ENCODE measurements around the gene MICU1. TPM values are rescaled to one million over a fixed set of nuclear protein-coding genes. Genes with fewer than 3 reads are reported as not detected.

Gene MICU1
- total and polyA plus RNA-seq, 2 experiments from 2014 or later: 27.5 to 52.3 TPM

DNA sequence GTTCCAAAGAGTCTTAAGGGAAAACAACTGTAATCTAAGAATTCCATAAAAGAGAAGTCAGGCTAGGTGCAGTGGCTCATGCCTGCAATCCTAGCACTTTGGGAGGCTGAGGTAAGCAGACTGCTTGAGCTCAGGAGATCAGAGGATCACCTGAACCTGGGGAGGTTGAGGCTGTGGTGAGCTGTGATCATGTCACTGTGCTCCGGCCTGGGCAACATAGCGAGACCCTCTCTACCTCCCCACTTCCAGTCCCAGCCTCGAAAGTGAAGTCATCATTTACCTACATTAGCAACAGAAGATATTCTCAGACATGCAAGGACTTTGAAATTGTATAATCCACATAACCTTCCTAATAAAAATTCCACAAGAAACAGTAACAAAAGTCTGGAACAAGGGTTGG, 141.4 kb downstream of the MICU1 start (continued):
- TF ChIP-seq, protein P1, sequence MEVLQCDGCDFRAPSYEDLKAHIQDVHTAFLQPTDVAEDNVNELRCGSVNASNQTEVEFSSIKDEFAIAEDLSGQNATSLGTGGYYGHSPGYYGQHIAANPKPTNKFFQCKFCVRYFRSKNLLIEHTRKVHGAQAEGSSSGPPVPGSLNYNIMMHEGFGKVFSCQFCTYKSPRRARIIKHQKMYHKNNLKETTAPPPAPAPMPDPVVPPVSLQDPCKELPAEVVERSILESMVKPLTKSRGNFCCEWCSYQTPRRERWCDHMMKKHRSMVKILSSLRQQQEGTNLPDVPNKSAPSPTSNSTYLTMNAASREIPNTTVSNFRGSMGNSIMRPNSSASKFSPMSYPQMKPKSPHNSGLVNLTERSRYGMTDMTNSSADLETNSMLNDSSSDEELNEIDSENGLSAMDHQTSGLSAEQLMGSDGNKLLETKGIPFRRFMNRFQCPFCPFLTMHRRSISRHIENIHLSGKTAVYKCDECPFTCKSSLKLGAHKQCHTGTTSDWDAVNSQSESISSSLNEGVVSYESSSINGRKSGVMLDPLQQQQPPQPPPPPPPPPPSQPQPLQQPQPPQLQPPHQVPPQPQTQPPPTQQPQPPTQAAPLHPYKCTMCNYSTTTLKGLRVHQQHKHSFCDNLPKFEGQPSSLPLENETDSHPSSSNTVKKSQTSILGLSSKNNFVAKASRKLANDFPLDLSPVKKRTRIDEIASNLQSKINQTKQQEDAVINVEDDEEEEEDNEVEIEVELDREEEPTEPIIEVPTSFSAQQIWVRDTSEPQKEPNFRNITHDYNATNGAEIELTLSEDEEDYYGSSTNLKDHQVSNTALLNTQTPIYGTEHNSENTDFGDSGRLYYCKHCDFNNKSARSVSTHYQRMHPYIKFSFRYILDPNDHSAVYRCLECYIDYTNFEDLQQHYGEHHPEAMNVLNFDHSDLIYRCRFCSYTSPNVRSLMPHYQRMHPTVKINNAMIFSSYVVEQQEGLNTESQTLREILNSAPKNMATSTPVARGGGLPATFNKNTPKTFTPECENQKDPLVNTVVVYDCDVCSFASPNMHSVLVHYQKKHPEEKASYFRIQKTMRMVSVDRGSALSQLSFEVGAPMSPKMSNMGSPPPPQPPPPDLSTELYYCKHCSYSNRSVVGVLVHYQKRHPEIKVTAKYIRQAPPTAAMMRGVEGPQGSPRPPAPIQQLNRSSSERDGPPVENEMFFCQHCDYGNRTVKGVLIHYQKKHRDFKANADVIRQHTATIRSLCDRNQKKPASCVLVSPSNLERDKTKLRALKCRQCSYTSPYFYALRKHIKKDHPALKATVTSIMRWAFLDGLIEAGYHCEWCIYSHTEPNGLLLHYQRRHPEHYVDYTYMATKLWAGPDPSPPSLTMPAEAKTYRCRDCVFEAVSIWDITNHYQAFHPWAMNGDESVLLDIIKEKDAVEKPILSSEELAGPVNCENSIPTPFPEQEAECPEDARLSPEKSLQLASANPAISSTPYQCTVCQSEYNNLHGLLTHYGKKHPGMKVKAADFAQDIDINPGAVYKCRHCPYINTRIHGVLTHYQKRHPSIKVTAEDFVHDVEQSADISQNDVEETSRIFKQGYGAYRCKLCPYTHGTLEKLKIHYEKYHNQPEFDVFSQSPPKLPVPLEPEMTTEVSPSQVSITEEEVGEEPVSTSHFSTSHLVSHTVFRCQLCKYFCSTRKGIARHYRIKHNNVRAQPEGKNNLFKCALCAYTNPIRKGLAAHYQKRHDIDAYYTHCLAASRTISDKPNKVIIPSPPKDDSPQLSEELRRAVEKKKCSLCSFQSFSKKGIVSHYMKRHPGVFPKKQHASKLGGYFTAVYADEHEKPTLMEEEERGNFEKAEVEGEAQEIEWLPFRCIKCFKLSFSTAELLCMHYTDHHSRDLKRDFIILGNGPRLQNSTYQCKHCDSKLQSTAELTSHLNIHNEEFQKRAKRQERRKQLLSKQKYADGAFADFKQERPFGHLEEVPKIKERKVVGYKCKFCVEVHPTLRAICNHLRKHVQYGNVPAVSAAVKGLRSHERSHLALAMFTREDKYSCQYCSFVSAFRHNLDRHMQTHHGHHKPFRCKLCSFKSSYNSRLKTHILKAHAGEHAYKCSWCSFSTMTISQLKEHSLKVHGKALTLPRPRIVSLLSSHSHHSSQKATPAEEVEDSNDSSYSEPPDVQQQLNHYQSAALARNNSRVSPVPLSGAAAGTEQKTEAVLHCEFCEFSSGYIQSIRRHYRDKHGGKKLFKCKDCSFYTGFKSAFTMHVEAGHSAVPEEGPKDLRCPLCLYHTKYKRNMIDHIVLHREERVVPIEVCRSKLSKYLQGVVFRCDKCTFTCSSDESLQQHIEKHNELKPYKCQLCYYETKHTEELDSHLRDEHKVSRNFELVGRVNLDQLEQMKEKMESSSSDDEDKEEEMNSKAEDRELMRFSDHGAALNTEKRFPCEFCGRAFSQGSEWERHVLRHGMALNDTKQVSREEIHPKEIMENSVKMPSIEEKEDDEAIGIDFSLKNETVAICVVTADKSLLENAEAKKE (CRISPR knock-in tag; IDR thresholded peaks at IDR 0.05): no peak
- no peak for TF ChIP-seq ZNF331 (CRISPR knock-in tag; IDR thresholded peaks at IDR 0.05; ENCODE audit: low read depth)
- TF ChIP-seq, protein P2, sequence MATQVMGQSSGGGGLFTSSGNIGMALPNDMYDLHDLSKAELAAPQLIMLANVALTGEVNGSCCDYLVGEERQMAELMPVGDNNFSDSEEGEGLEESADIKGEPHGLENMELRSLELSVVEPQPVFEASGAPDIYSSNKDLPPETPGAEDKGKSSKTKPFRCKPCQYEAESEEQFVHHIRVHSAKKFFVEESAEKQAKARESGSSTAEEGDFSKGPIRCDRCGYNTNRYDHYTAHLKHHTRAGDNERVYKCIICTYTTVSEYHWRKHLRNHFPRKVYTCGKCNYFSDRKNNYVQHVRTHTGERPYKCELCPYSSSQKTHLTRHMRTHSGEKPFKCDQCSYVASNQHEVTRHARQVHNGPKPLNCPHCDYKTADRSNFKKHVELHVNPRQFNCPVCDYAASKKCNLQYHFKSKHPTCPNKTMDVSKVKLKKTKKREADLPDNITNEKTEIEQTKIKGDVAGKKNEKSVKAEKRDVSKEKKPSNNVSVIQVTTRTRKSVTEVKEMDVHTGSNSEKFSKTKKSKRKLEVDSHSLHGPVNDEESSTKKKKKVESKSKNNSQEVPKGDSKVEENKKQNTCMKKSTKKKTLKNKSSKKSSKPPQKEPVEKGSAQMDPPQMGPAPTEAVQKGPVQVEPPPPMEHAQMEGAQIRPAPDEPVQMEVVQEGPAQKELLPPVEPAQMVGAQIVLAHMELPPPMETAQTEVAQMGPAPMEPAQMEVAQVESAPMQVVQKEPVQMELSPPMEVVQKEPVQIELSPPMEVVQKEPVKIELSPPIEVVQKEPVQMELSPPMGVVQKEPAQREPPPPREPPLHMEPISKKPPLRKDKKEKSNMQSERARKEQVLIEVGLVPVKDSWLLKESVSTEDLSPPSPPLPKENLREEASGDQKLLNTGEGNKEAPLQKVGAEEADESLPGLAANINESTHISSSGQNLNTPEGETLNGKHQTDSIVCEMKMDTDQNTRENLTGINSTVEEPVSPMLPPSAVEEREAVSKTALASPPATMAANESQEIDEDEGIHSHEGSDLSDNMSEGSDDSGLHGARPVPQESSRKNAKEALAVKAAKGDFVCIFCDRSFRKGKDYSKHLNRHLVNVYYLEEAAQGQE (IDR thresholded peaks at IDR 0.05; ENCODE audit: unreplicated experiment): no peak

DNA sequence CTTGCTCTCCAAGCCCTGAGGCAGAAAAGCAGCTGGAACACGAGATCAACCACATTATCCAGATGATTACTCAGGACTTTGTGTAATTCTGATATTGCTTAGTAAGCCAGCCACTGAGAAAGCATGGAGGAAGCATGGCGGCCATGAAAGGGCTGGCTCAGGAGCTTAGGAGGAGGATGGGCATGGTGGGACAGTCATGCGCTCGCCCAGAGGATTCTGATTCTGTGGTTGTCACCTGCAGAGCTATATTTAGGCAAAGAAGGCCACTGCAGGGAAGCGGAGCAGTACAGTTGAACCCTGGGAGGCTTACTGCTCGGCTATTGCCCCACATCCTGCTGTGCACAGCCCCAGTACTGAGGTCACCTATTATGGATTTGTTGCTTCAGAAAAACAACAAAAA, 142.4 kb downstream of the MICU1 start:
- H3K4me1 Mint-ChIP-seq: no peaks in the 10 kb centered on the region
- peak; percentile 48; the same call in 2 of the 3 replicates for ATAC-seq
- no peaks in the 10 kb centered on the region for H3F3A ChIP-seq (replicated peaks; ENCODE audit: low read depth)
- H3K9me2 ChIP-seq (ENCODE audit: insufficient read depth): no peaks in the 10 kb centered on the region
- no peak overlapping the region for H3K4me3 ChIP-seq
- DNase-seq (ENCODE audit: low spot score): no peak
- H3K4me2 ChIP-seq: no peak overlapping the region
- H3K4me3 Mint-ChIP-seq: no peak overlapping the region
- no peaks in the 10 kb centered on the region for H4K20me1 ChIP-seq (replicated peaks; ENCODE audit: insufficient read depth)
- no peaks in the 10 kb centered on the region for H3K79me2 ChIP-seq (replicated peaks; ENCODE audit: insufficient read depth)
- no peak overlapping the region for H3K27ac ChIP-seq (ENCODE audit: low read depth)
- H2AFZ ChIP-seq: no peak overlapping the region
- no peaks in the 10 kb centered on the region for H3K4me1 ChIP-seq (ENCODE audit: insufficient read depth)
- no peak for TF ChIP-seq POLR2AphosphoS5 (IDR thresholded peaks at IDR 0.05; ENCODE audit: low read depth)
- TF ChIP-seq, protein P2 (IDR thresholded peaks at IDR 0.05; ENCODE audit: unreplicated experiment): no peak
- no peak for TF ChIP-seq NANOG (IDR thresholded peaks at IDR 0.05; ENCODE audit: borderline replicate concordance)
- no peaks in the 10 kb centered on the region for H3K9me3 Mint-ChIP-seq
- no peaks in the 10 kb centered on the region for H3K27me3 ChIP-seq (ENCODE audit: insufficient read depth)
- peak overlapping the region; percentile 74; the same call in 1 of the 2 replicates for H3K27ac Mint-ChIP-seq
- H3K27me3 Mint-ChIP-seq (ENCODE audit: insufficient read depth, low read depth, poor library complexity): peaks cover 2% of the 10 kb centered on the region
- no peaks in the 10 kb centered on the region for H3K36me3 Mint-ChIP-seq (ENCODE audit: low read depth)
- no peaks in the 10 kb centered on the region for H3K36me3 ChIP-seq (ENCODE audit: insufficient read depth)

Data from GM23338 (cell line).